ENCODE measurements around the gene TNFSF4.

The TNFSF4 gene

GRCh38 chr1:173164178-173164577, 43.0 kb downstream of the TNFSF4 start:
- H3K14ac ChIP-seq (ENCODE audit: low read length): no peak overlapping the region
- no peak overlapping the region for H3K27ac ChIP-seq (replicated peaks; ENCODE audit: low read length)
- no peaks in the 10 kb centered on the region for H3K9me3 ChIP-seq (replicated peaks in 1 of 2; ENCODE audit: control insufficient read depth in 2 of 2, insufficient read depth in 1 of 2, low read depth in 1 of 2, low read length in 2 of 2)
- no peak overlapping the region for H2AK5ac ChIP-seq (ENCODE audit: low read depth, low read length)
- no peak overlapping the region for H2BK120ac ChIP-seq (ENCODE audit: low read depth, low read length)
- no peaks in the 10 kb centered on the region for H3K4me1 ChIP-seq (ENCODE audit: control insufficient read depth in 2 of 2, insufficient read depth in 1 of 2, low read depth in 1 of 2, low read length in 2 of 2)
- H3K4ac ChIP-seq (ENCODE audit: low read length): no peak overlapping the region
- no peak overlapping the region for H3K4me3 ChIP-seq (ENCODE audit: low read length in 2 of 2)
- no peak overlapping the region for H2BK5ac ChIP-seq (ENCODE audit: low read length)
- no peak for DNase-seq (ENCODE audit: low spot score)
- H4K8ac ChIP-seq (ENCODE audit: low read depth, low read length): no peak overlapping the region
- H3K36me3 ChIP-seq (replicated peaks in 1 of 2; ENCODE audit: control insufficient read depth in 2 of 2, insufficient read depth in 2 of 2, low read length in 2 of 2): no peaks in the 10 kb centered on the region
- no peak overlapping the region for H3K18ac ChIP-seq (ENCODE audit: low read length)
- H2AFZ ChIP-seq (ENCODE audit: low read length): no peak overlapping the region
- no CpG with 5 or more reads among the region's 1 CpG for WGBS, 2 donors (ENCODE audit: extremely low coverage in 2 of 2, insufficient read length in 2 of 2, insufficient replicate concordance in 1 of 2)
- H4K91ac ChIP-seq (ENCODE audit: low read depth, low read length, poor library complexity): no peak overlapping the region
- no peaks in the 10 kb centered on the region for H3K79me1 ChIP-seq (ENCODE audit: low read depth, low read length)
- H3K23ac ChIP-seq (ENCODE audit: low read depth, low read length, poor library complexity): no peak overlapping the region
- H3K4me2 ChIP-seq (ENCODE audit: insufficient read depth, low read length, poor library complexity, severe bottlenecking): no peak overlapping the region
- no peak overlapping the region for H2BK15ac ChIP-seq (ENCODE audit: low read length)
- no peak overlapping the region for H3K9ac ChIP-seq (ENCODE audit: low read depth, low read length, poor library complexity)
- no peak overlapping the region for H2BK12ac ChIP-seq (ENCODE audit: low read length)
- H3K27me3 ChIP-seq (ENCODE audit: control insufficient read depth in 3 of 3, insufficient read depth in 3 of 3, low read depth in 1 of 3, low read length in 3 of 3): no peaks in the 10 kb centered on the region

- H3K18ac ChIP-seq (ENCODE audit: low read length): no peak overlapping the region
- no peak overlapping the region for H3K27ac ChIP-seq (replicated peaks; ENCODE audit: low read length)
- no peak overlapping the region for H4K91ac ChIP-seq (ENCODE audit: low read depth, low read length, poor library complexity)
- no peak overlapping the region for H3K4ac ChIP-seq (ENCODE audit: low read length)
- H2BK5ac ChIP-seq (ENCODE audit: low read length): no peak overlapping the region
- no peak overlapping the region for H3K4me2 ChIP-seq (ENCODE audit: insufficient read depth, low read length, poor library complexity, severe bottlenecking)
- no peak overlapping the region for H2BK15ac ChIP-seq (ENCODE audit: low read length)
- no CpG with 5 or more reads among the region's 2 CpGs for WGBS, 2 donors (ENCODE audit: extremely low coverage in 2 of 2, insufficient read length in 2 of 2, insufficient replicate concordance in 1 of 2)
- H3K9me3 ChIP-seq (replicated peaks in 1 of 2; ENCODE audit: control insufficient read depth in 2 of 2, insufficient read depth in 1 of 2, low read depth in 1 of 2, low read length in 2 of 2): no peaks in the 10 kb centered on the region
- no peaks in the 10 kb centered on the region for H3K27me3 ChIP-seq (ENCODE audit: control insufficient read depth in 3 of 3, insufficient read depth in 3 of 3, low read depth in 1 of 3, low read length in 3 of 3)
- no peak overlapping the region for H3K14ac ChIP-seq (ENCODE audit: low read length)
- no peak overlapping the region for H2BK12ac ChIP-seq (ENCODE audit: low read length)
- H3K4me3 ChIP-seq (ENCODE audit: low read length in 2 of 2): no peak overlapping the region
- no peak overlapping the region for H4K8ac ChIP-seq (ENCODE audit: low read depth, low read length)
- no peaks in the 10 kb centered on the region for H3K79me1 ChIP-seq (ENCODE audit: low read depth, low read length)
- no peak overlapping the region for H2AK5ac ChIP-seq (ENCODE audit: low read depth, low read length)
- H2BK120ac ChIP-seq (ENCODE audit: low read depth, low read length): no peak overlapping the region
- H3K9ac ChIP-seq (ENCODE audit: low read depth, low read length, poor library complexity): no peak overlapping the region
- H2AFZ ChIP-seq (ENCODE audit: low read length): no peak overlapping the region
- no peaks in the 10 kb centered on the region for H3K36me3 ChIP-seq (replicated peaks in 1 of 2; ENCODE audit: control insufficient read depth in 2 of 2, insufficient read depth in 2 of 2, low read length in 2 of 2)
- no peaks in the 10 kb centered on the region for H3K4me1 ChIP-seq (ENCODE audit: control insufficient read depth in 2 of 2, insufficient read depth in 1 of 2, low read depth in 1 of 2, low read length in 2 of 2)
- no peak overlapping the region for H3K23ac ChIP-seq (ENCODE audit: low read depth, low read length, poor library complexity)
- DNase-seq (ENCODE audit: low spot score): no peak
Observed at GRCh38 chr1:173163222-173163621, 43.9 kb downstream of the TNFSF4 start.

- Histone ChIP-seq H3K4me2 (ENCODE audit: insufficient read depth, low read length, poor library complexity, severe bottlenecking) (no peak overlapping the region), H4K91ac (ENCODE audit: low read depth, low read length, poor library complexity) (no peak overlapping the region), H3K36me3 (replicated peaks in 1 of 2; ENCODE audit: control insufficient read depth in 2 of 2, insufficient read depth in 2 of 2, low read length in 2 of 2) (no peaks in the 10 kb centered on the region), H3K4me3 (ENCODE audit: low read length in 2 of 2) (no peak overlapping the region), H2AFZ (ENCODE audit: low read length) (no peak overlapping the region), H2BK120ac (ENCODE audit: low read depth, low read length) (no peak overlapping the region), H3K18ac (ENCODE audit: low read length) (no peak overlapping the region), H3K9ac (ENCODE audit: low read depth, low read length, poor library complexity) (no peak overlapping the region), H3K9me3 (replicated peaks in 1 of 2; ENCODE audit: control insufficient read depth in 2 of 2, insufficient read depth in 1 of 2, low read depth in 1 of 2, low read length in 2 of 2) (no peaks in the 10 kb centered on the region), H3K27me3 (ENCODE audit: control insufficient read depth in 3 of 3, insufficient read depth in 3 of 3, low read depth in 1 of 3, low read length in 3 of 3) (no peaks in the 10 kb centered on the region), H3K14ac (ENCODE audit: low read length) (no peak overlapping the region), H2BK12ac (ENCODE audit: low read length) (no peak overlapping the region), H2BK15ac (ENCODE audit: low read length) (no peak overlapping the region), H3K79me1 (ENCODE audit: low read depth, low read length) (no peaks in the 10 kb centered on the region), H3K27ac (replicated peaks; ENCODE audit: low read length) (no peak overlapping the region), H3K4ac (ENCODE audit: low read length) (no peak overlapping the region), H2AK5ac (ENCODE audit: low read depth, low read length) (no peak overlapping the region), H3K23ac (ENCODE audit: low read depth, low read length, poor library complexity) (no peak overlapping the region), H2BK5ac (ENCODE audit: low read length) (no peak overlapping the region), H3K4me1 (ENCODE audit: control insufficient read depth in 2 of 2, insufficient read depth in 1 of 2, low read depth in 1 of 2, low read length in 2 of 2) (no peaks in the 10 kb centered on the region), H4K8ac (ENCODE audit: low read depth, low read length) (no peak overlapping the region)
- DNase-seq (ENCODE audit: low spot score): no peak
- no CpG with 5 or more reads among the region's 1 CpG for WGBS, 2 donors (ENCODE audit: extremely low coverage in 2 of 2, insufficient read length in 2 of 2, insufficient replicate concordance in 1 of 2)
Observed at GRCh38 chr1:173162601-173163000, 44.5 kb downstream of the TNFSF4 start.

GRCh38 chr1:173161510-173162221, 45.5 kb downstream of the TNFSF4 start:
- no peak overlapping the region for H2BK15ac ChIP-seq (ENCODE audit: low read length)
- H3K27me3 ChIP-seq (ENCODE audit: control insufficient read depth in 3 of 3, insufficient read depth in 3 of 3, low read depth in 1 of 3, low read length in 3 of 3): no peaks in the 10 kb centered on the region
- WGBS, 2 donors (ENCODE audit: extremely low coverage in 2 of 2, insufficient read length in 2 of 2, insufficient replicate concordance in 1 of 2): no CpG with 5 or more reads among the region's 3 CpGs
- no peak overlapping the region for H3K18ac ChIP-seq (ENCODE audit: low read length)
- H2BK120ac ChIP-seq (ENCODE audit: low read depth, low read length): no peak overlapping the region
- no peak overlapping the region for H3K14ac ChIP-seq (ENCODE audit: low read length)
- no peak overlapping the region for H4K91ac ChIP-seq (ENCODE audit: low read depth, low read length, poor library complexity)
- DNase-seq (ENCODE audit: low spot score): no peak
- H4K8ac ChIP-seq (ENCODE audit: low read depth, low read length): no peak overlapping the region
- no peak overlapping the region for H2BK5ac ChIP-seq (ENCODE audit: low read length)
- no peak overlapping the region for H3K4ac ChIP-seq (ENCODE audit: low read length)
- no peak overlapping the region for H3K23ac ChIP-seq (ENCODE audit: low read depth, low read length, poor library complexity)
- no peaks in the 10 kb centered on the region for H3K79me1 ChIP-seq (ENCODE audit: low read depth, low read length)
- H2AFZ ChIP-seq (ENCODE audit: low read length): no peak overlapping the region
- no peak overlapping the region for H2AK5ac ChIP-seq (ENCODE audit: low read depth, low read length)
- no peak overlapping the region for H3K4me3 ChIP-seq (ENCODE audit: low read length in 2 of 2)
- no peak overlapping the region for H3K27ac ChIP-seq (replicated peaks; ENCODE audit: low read length)
- no peak overlapping the region for H3K4me2 ChIP-seq (ENCODE audit: insufficient read depth, low read length, poor library complexity, severe bottlenecking)
- no peaks in the 10 kb centered on the region for H3K9me3 ChIP-seq (replicated peaks in 1 of 2; ENCODE audit: control insufficient read depth in 2 of 2, insufficient read depth in 1 of 2, low read depth in 1 of 2, low read length in 2 of 2)
- no peak overlapping the region for H2BK12ac ChIP-seq (ENCODE audit: low read length)
- H3K36me3 ChIP-seq (replicated peaks in 1 of 2; ENCODE audit: control insufficient read depth in 2 of 2, insufficient read depth in 2 of 2, low read length in 2 of 2): no peaks in the 10 kb centered on the region
- H3K9ac ChIP-seq (ENCODE audit: low read depth, low read length, poor library complexity): no peak overlapping the region
- no peaks in the 10 kb centered on the region for H3K4me1 ChIP-seq (ENCODE audit: control insufficient read depth in 2 of 2, insufficient read depth in 1 of 2, low read depth in 1 of 2, low read length in 2 of 2)
